Neuron (in vitro differentiated cells): ENCODE measurements around the gene GTF2A1.

Experiments used
- H2AFZ ChIP-seq: one replicate; pipeline ENCODE4 v1.6.1; 2013; ENCODE audit warnings: low read depth, mild to moderate bottlenecking, inconsistent platforms, low read length, moderate library complexity
- H3K27me3 ChIP-seq: one replicate; pipeline ENCODE4 v1.6.1; 2013; ENCODE audit warnings: low read length; ENCODE audit not compliant: insufficient read depth
- H3K36me3 ChIP-seq: one replicate; pipeline ENCODE4 v1.6.1; 2013; ENCODE audit warnings: low read length; ENCODE audit not compliant: insufficient read depth
- H3K4me1 ChIP-seq: one replicate; pipeline ENCODE4 v1.6.1; 2013; ENCODE audit warnings: low read length; ENCODE audit not compliant: insufficient read depth
- H3K4me3 ChIP-seq: 2 replicates; pipeline ENCODE4 v1.5.1; 2013; ENCODE audit warnings: mild to moderate bottlenecking, low read length, moderate library complexity
- H3K9me3 ChIP-seq: one replicate; pipeline ENCODE4 v1.6.1; 2013; ENCODE audit warnings: low read length

GTF2A1 gene

GRCh38 chr14:81165188-81165587, 55.6 kb downstream of the GTF2A1 start:
- Histone ChIP-seq H3K4me3 (no peak overlapping the region), H3K4me1 (peaks cover 3% of the 10 kb centered on the region)

GRCh38 chr14:81164167-81164774, 56.5 kb downstream of the GTF2A1 start:
- Histone ChIP-seq H2AFZ (no peak overlapping the region), H3K36me3 (no peaks in the 10 kb centered on the region), H3K27me3 (no peaks in the 10 kb centered on the region), H3K4me3 (no peak overlapping the region), H3K9me3 (no peaks in the 10 kb centered on the region), H3K4me1 (no peaks in the 10 kb centered on the region)

More at GRCh38 chr14:81165188-81165587, 55.6 kb downstream of the GTF2A1 start:
- Histone ChIP-seq H3K36me3 (no peaks in the 10 kb centered on the region), H3K27me3 (no peaks in the 10 kb centered on the region), H2AFZ (no peak overlapping the region), H3K9me3 (no peaks in the 10 kb centered on the region)

GRCh38 chr14:81162941-81163340, 57.8 kb downstream of the GTF2A1 start:
- Histone ChIP-seq H3K27me3 (no peaks in the 10 kb centered on the region), H3K4me1 (no peaks in the 10 kb centered on the region), H2AFZ (no peak overlapping the region), H3K9me3 (no peaks in the 10 kb centered on the region), H3K36me3 (no peaks in the 10 kb centered on the region), H3K4me3 (no peak overlapping the region)

GRCh38 chr14:81161749-81162148, 59.0 kb downstream of the GTF2A1 start:
- no peak overlapping the region for H3K4me3 ChIP-seq

GRCh38 chr14:81161088-81161487, 59.7 kb downstream of the GTF2A1 start:
- H3K4me3 ChIP-seq = no peak overlapping the region
- no peaks in the 10 kb centered on the region for H3K4me1 ChIP-seq
- no peaks in the 10 kb centered on the region for H3K9me3 ChIP-seq
- H3K36me3 ChIP-seq = no peaks in the 10 kb centered on the region
- no peak overlapping the region for H2AFZ ChIP-seq
- no peaks in the 10 kb centered on the region for H3K27me3 ChIP-seq

More at GRCh38 chr14:81161749-81162148, 59.0 kb downstream of the GTF2A1 start:
- H3K4me1 ChIP-seq = no peaks in the 10 kb centered on the region
- no peaks in the 10 kb centered on the region for H3K9me3 ChIP-seq
- no peaks in the 10 kb centered on the region for H3K27me3 ChIP-seq
- H2AFZ ChIP-seq = no peak overlapping the region
- no peaks in the 10 kb centered on the region for H3K36me3 ChIP-seq

GRCh38 chr14:81157431-81157830, 63.3 kb downstream of the GTF2A1 start:
- Histone ChIP-seq H3K4me3 (no peak overlapping the region), H2AFZ (no peak overlapping the region), H3K4me1 (no peaks in the 10 kb centered on the region)

GRCh38 chr14:81153187-81153586, 67.6 kb downstream of the GTF2A1 start:
- no peaks in the 10 kb centered on the region for H3K4me1 ChIP-seq
- H3K4me3 ChIP-seq = no peak overlapping the region
- no peaks in the 10 kb centered on the region for H3K27me3 ChIP-seq
- no peak overlapping the region for H2AFZ ChIP-seq
- no peaks in the 10 kb centered on the region for H3K36me3 ChIP-seq
- no peaks in the 10 kb centered on the region for H3K9me3 ChIP-seq

More at GRCh38 chr14:81157431-81157830, 63.3 kb downstream of the GTF2A1 start:
- Histone ChIP-seq H3K27me3 (no peaks in the 10 kb centered on the region), H3K36me3 (no peaks in the 10 kb centered on the region), H3K9me3 (no peaks in the 10 kb centered on the region)

GRCh38 chr14:81148635-81149034, 72.1 kb downstream of the GTF2A1 start:
- no peaks in the 10 kb centered on the region for H3K4me1 ChIP-seq
- no peaks in the 10 kb centered on the region for H3K36me3 ChIP-seq
- H2AFZ ChIP-seq = no peak overlapping the region
- no peaks in the 10 kb centered on the region for H3K27me3 ChIP-seq
- no peaks in the 10 kb centered on the region for H3K9me3 ChIP-seq
- H3K4me3 ChIP-seq = no peak overlapping the region

- no peaks in the 10 kb centered on the region for H3K36me3 ChIP-seq
- H3K4me1 ChIP-seq = no peaks in the 10 kb centered on the region
- no peak overlapping the region for H2AFZ ChIP-seq
- H3K4me3 ChIP-seq = no peak overlapping the region
- H3K9me3 ChIP-seq = no peaks in the 10 kb centered on the region
- H3K27me3 ChIP-seq = no peaks in the 10 kb centered on the region
Observed at GRCh38 chr14:81147140-81147897, 73.4 kb downstream of the GTF2A1 start.

GRCh38 chr14:81144824-81145603, 75.7 kb downstream of the GTF2A1 start:
- no peaks in the 10 kb centered on the region for H3K9me3 ChIP-seq
- no peak overlapping the region for H2AFZ ChIP-seq
- no peaks in the 10 kb centered on the region for H3K36me3 ChIP-seq
- no peak overlapping the region for H3K4me3 ChIP-seq
- no peaks in the 10 kb centered on the region for H3K27me3 ChIP-seq
- no peaks in the 10 kb centered on the region for H3K4me1 ChIP-seq

GRCh38 chr14:81143793-81144192, 77.0 kb downstream of the GTF2A1 start:
- Histone ChIP-seq H3K4me1 (no peaks in the 10 kb centered on the region), H3K36me3 (no peaks in the 10 kb centered on the region), H3K9me3 (no peaks in the 10 kb centered on the region), H2AFZ (no peak overlapping the region), H3K27me3 (no peaks in the 10 kb centered on the region), H3K4me3 (no peak overlapping the region)

GRCh38 chr14:81141426-81141825, 79.3 kb downstream of the GTF2A1 start:
- no peaks in the 10 kb centered on the region for H3K4me1 ChIP-seq
- H3K4me3 ChIP-seq = no peak overlapping the region
- no peaks in the 10 kb centered on the region for H3K9me3 ChIP-seq

GRCh38 chr14:81138429-81138828, 82.3 kb downstream of the GTF2A1 start:
- Histone ChIP-seq H2AFZ (no peak overlapping the region), H3K4me1 (no peaks in the 10 kb centered on the region), H3K4me3 (no peak overlapping the region), H3K9me3 (no peaks in the 10 kb centered on the region), H3K36me3 (no peaks in the 10 kb centered on the region), H3K27me3 (no peaks in the 10 kb centered on the region)

More at GRCh38 chr14:81141426-81141825, 79.3 kb downstream of the GTF2A1 start:
- no peaks in the 10 kb centered on the region for H3K27me3 ChIP-seq
- H3K36me3 ChIP-seq = no peaks in the 10 kb centered on the region
- no peak overlapping the region for H2AFZ ChIP-seq
